H9 (cell line): ENCODE measurements around the gene MTHFD1. TPM values are rescaled to one million over a fixed set of nuclear protein-coding genes. Genes with fewer than 3 reads are reported as not detected.

ENCODE experiments used
- DNase-seq: peaks from one replicate; pipeline ENCODE4 v3.0.0-alpha.2; 2017
- H2AFZ ChIP-seq: one replicate; pipeline ENCODE4 v1.6.1; 2013; ENCODE audit warnings: mild to moderate bottlenecking, low read length, control low read depth, moderate library complexity
- H2AK5ac ChIP-seq: 2 replicates; pipeline ENCODE4 v1.6.1; 2013; ENCODE audit warnings: low read length, control low read depth, mixed read lengths; ENCODE audit not compliant: insufficient read length
- H2BK120ac ChIP-seq: one replicate; pipeline ENCODE4 v1.6.1; 2013; ENCODE audit warnings: low read depth, mild to moderate bottlenecking, low read length, control low read depth, inconsistent platforms; ENCODE audit not compliant: poor library complexity, severe bottlenecking
- H2BK12ac ChIP-seq: 2 replicates; pipeline ENCODE4 v1.6.1; 2013; ENCODE audit warnings: low read length, control low read depth, mixed read lengths, low read depth; ENCODE audit not compliant: insufficient read length
- H2BK15ac ChIP-seq: 2 replicates; pipeline ENCODE4 v1.6.1; 2013; ENCODE audit warnings: low read depth, low read length, control low read depth
- H2BK20ac ChIP-seq: one replicate; pipeline ENCODE4 v1.6.1; 2013; ENCODE audit warnings: low read depth, mild to moderate bottlenecking, low read length, control low read depth, inconsistent platforms; ENCODE audit not compliant: poor library complexity, severe bottlenecking
- H2BK5ac ChIP-seq: 2 replicates; pipeline ENCODE4 v1.6.1; 2013; ENCODE audit warnings: low read length, control low read depth, mixed read lengths; ENCODE audit not compliant: insufficient read length
- H3K14ac ChIP-seq: 2 replicates; pipeline ENCODE4 v1.6.1; 2013; ENCODE audit warnings: low read length, control low read depth; ENCODE audit not compliant: insufficient read depth
- H3K18ac ChIP-seq: 2 replicates; pipeline ENCODE4 v1.6.1; 2013; ENCODE audit warnings: low read depth, mild to moderate bottlenecking, mixed read lengths, low read length, control low read depth; ENCODE audit not compliant: insufficient read length
- H3K23ac ChIP-seq: 2 replicates; pipeline ENCODE4 v1.6.1; 2013; ENCODE audit warnings: low read length, control low read depth, mixed read lengths, low read depth; ENCODE audit not compliant: insufficient read length
- H3K23me2 ChIP-seq: 2 replicates; pipeline ENCODE4 v1.6.1; 2013; ENCODE audit warnings: low read depth, mild to moderate bottlenecking, mixed read lengths, low read length, control low read depth; ENCODE audit not compliant: insufficient read length, poor library complexity, severe bottlenecking
- H3K27ac ChIP-seq: 2 replicates; pipeline ENCODE4 v1.5.1; 2013; ENCODE audit warnings: low read length, control low read depth, mixed read lengths, low read depth; ENCODE audit not compliant: insufficient read length
- H3K27me3 ChIP-seq: 2 replicates; pipeline ENCODE4 v1.6.1; 2013; ENCODE audit warnings: low read length, control low read depth, inconsistent platforms; ENCODE audit not compliant: insufficient read depth
- H3K4ac ChIP-seq: 2 replicates; pipeline ENCODE4 v1.6.1; 2013; ENCODE audit warnings: low read depth, mild to moderate bottlenecking, control low read depth, inconsistent platforms, low read length, moderate library complexity
- H3K4me1 ChIP-seq: 2 replicates; pipeline ENCODE4 v1.6.1; 2013; ENCODE audit warnings: low read length, control low read depth, inconsistent platforms; ENCODE audit not compliant: insufficient read depth
- H3K4me2 ChIP-seq: 2 replicates; pipeline ENCODE4 v1.6.1; 2013; ENCODE audit warnings: low read length, control low read depth, mixed read lengths; ENCODE audit not compliant: insufficient read length, insufficient read depth
- H3K56ac ChIP-seq: 2 replicates; pipeline ENCODE4 v1.6.1; 2013; ENCODE audit warnings: low read depth, mild to moderate bottlenecking, mixed read lengths, low read length, control low read depth; ENCODE audit not compliant: insufficient read length
- H3K79me1 ChIP-seq: 2 replicates; pipeline ENCODE4 v1.6.1; 2013; ENCODE audit warnings: low read depth, mild to moderate bottlenecking, moderate library complexity, low read length, control low read depth, inconsistent platforms; ENCODE audit not compliant: insufficient read depth, poor library complexity, severe bottlenecking
- H3K79me2 ChIP-seq: 2 replicates; pipeline ENCODE4 v1.6.1; 2013; ENCODE audit warnings: low read length, control low read depth, inconsistent platforms; ENCODE audit not compliant: insufficient read depth
- H3K9ac ChIP-seq: 2 replicates; pipeline ENCODE4 v1.6.1; 2013; ENCODE audit warnings: low read length, control low read depth, mixed read lengths; ENCODE audit not compliant: insufficient read length; ENCODE audit errors: extremely low read depth
- H3K9me3 ChIP-seq: one replicate; pipeline ENCODE4 v1.6.1; 2013; ENCODE audit warnings: low read depth, low read length, inconsistent platforms; ENCODE audit not compliant: control insufficient read depth
- H3T11ph ChIP-seq: one replicate; pipeline ENCODE4 v1.6.1; 2013; ENCODE audit warnings: mild to moderate bottlenecking, low read length, control low read depth, inconsistent platforms
- H4K20me1 ChIP-seq: one replicate; pipeline ENCODE4 v1.6.1; 2013; ENCODE audit not compliant: control insufficient read depth, insufficient read length, insufficient read depth
- H4K5ac ChIP-seq: 2 replicates; pipeline ENCODE4 v1.6.1; 2013; ENCODE audit warnings: low read depth, mild to moderate bottlenecking, mixed read lengths, low read length, control low read depth; ENCODE audit not compliant: insufficient read length
- H4K8ac ChIP-seq: replicated peaks from 2 replicates; pipeline ENCODE4 v1.6.1; 2013; ENCODE audit warnings: low read length, control low read depth, mixed read lengths, low read depth; ENCODE audit not compliant: insufficient read length
- H4K91ac ChIP-seq: 2 replicates; pipeline ENCODE4 v1.6.1; 2013; ENCODE audit warnings: low read depth, mild to moderate bottlenecking, moderate library complexity, mixed read lengths, low read length, control low read depth; ENCODE audit not compliant: insufficient read length
- H3K27ac Mint-ChIP-seq, 3 experiments: 2 replicates in 2 of 3; 3 replicates in 1 of 3; pipeline ENCODE4 v1.8.0; 2020 to 2021; ENCODE audit warnings: mixed read lengths in 3 of 3, mild to moderate bottlenecking in 1 of 3, moderate library complexity in 1 of 3
- H3K27me3 Mint-ChIP-seq: 2 replicates; pipeline ENCODE4 v1.8.0; 2021; ENCODE audit warnings: low read depth, mild to moderate bottlenecking, moderate library complexity, mixed read lengths
- H3K36me3 Mint-ChIP-seq, 3 experiments: 2 replicates in 2 of 3; 3 replicates in 1 of 3; pipeline ENCODE4 v1.8.0; 2020 to 2021; ENCODE audit warnings: low read depth in 3 of 3, mixed read lengths in 3 of 3; ENCODE audit not compliant: insufficient read depth in 1 of 3
- H3K4me1 Mint-ChIP-seq, 2 experiments: 2 replicates each; pipeline ENCODE4 v1.8.0; 2020; ENCODE audit warnings: mixed read lengths in 2 of 2
- H3K4me3 Mint-ChIP-seq, 2 experiments: 2 replicates in 1 of 2; 3 replicates in 1 of 2; pipeline ENCODE4 v1.8.0; 2020 to 2021; ENCODE audit warnings: mild to moderate bottlenecking in 2 of 2, mixed read lengths in 2 of 2, moderate library complexity in 1 of 2
- H3K9me3 Mint-ChIP-seq, 2 experiments: 2 replicates in 1 of 2; 3 replicates in 1 of 2; pipeline ENCODE4 v1.8.0; 2020; ENCODE audit warnings: mild to moderate bottlenecking in 2 of 2, mixed read lengths in 2 of 2, moderate library complexity in 1 of 2
- CTCF ChIP-seq: fragments of 200-600 bp; sonication (generic); conservative IDR thresholded peaks from 3 replicates; pipeline ENCODE4 v1.8.0; 2021; ENCODE audit warnings: antibody characterized with exemption, mild to moderate bottlenecking
- WGBS: extraction: QIAGEN DNeasy Blood & Tissue Kit; methylation state at CpG from one replicate; pipeline ENCODE4 v1.1.7; 2013; ENCODE audit warnings: missing lambda C conversion rate, low lambda C conversion rate, mixed read lengths; ENCODE audit not compliant: insufficient read length; ENCODE audit errors: extremely low coverage; 5-methylcytosine and 5-hydroxymethylcytosine counted together
- total RNA-seq: library from RNA; stranded (reverse); gene quantifications from 2 replicates; pipeline ENCODE4 v1.2.1, GENCODE V29; 2021

The MTHFD1 gene
- total RNA-seq, 1 experiment from 2014 or later, result 203 TPM

DNA sequence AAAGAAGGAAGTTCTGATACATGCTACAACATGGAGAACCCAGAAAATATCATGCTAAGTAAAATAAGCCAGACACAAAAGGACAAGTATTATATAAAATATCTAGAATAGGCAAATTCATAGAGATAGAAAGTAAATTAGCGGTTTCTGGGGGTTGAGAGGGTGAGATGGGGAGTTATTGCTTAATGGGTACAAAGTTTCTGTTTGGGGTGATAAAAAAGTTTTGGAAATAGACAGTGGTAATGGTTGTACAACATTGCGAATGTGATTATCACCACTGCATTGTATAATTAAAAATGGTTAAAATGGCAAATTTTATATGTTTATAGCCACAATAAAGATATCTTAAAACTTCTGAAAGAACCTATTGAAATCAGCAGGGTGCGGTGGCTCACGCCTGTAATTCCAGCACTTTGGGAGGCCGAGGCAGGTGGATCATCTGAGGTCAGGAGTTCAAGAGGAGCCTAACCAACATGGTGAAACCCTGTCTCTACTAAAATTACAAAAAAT, 100.5 kb downstream of the MTHFD1 start:
- no peak overlapping the region for H3K23ac ChIP-seq
- H3K27me3 Mint-ChIP-seq, result no peaks in the 10 kb centered on the region
- H2AK5ac ChIP-seq, result no peak overlapping the region
- TF ChIP-seq CTCF, result no peak
- H2BK120ac ChIP-seq, result no peak overlapping the region
- H3K4ac ChIP-seq, result no peak overlapping the region
- no peak overlapping the region for H2BK12ac ChIP-seq
- H3K4me1 ChIP-seq, result no peaks in the 10 kb centered on the region
- H3K4me2 ChIP-seq, result no peak overlapping the region
- no peak overlapping the region for H3K4me3 Mint-ChIP-seq
- no peaks in the 10 kb centered on the region for H3K23me2 ChIP-seq
- H4K8ac ChIP-seq, result no peak overlapping the region
- no peak overlapping the region for H3K27ac Mint-ChIP-seq
- peaks cover 5% of the 10 kb centered on the region for H3K79me1 ChIP-seq
- H3K9ac ChIP-seq, result no peak overlapping the region
- H3K79me2 ChIP-seq, result no peaks in the 10 kb centered on the region
- no peaks in the 10 kb centered on the region for H3K9me3 ChIP-seq
- no peak overlapping the region for H2AFZ ChIP-seq
- peaks cover 9 to 40% (median 30%) of the 10 kb centered on the region in 3 experiments; a peak in 6 of 7 replicates for H3K36me3 Mint-ChIP-seq
- WGBS, result no CpG with 5 or more reads among the region's 5 CpGs
- no peak for DNase-seq
- H4K91ac ChIP-seq, result no peak overlapping the region
- H2BK15ac ChIP-seq, result no peak overlapping the region
- H3K56ac ChIP-seq, result no peak overlapping the region
- no peak overlapping the region for H2BK5ac ChIP-seq
- H3K14ac ChIP-seq, result no peak overlapping the region
- H3K9me3 Mint-ChIP-seq, result no peaks in the 10 kb centered on the region
- no peak overlapping the region for H3T11ph ChIP-seq
- H3K27ac ChIP-seq, result no peak overlapping the region
- H3K4me1 Mint-ChIP-seq, result no peaks in the 10 kb centered on the region
- H3K27me3 ChIP-seq, result no peaks in the 10 kb centered on the region
- H4K5ac ChIP-seq, result no peak overlapping the region
- no peaks in the 10 kb centered on the region for H4K20me1 ChIP-seq
- no peak overlapping the region for H3K18ac ChIP-seq
- no peak overlapping the region for H2BK20ac ChIP-seq
